Stimulated activated CD4-positive, alpha-beta T cell treated with anti-CD3 and anti-CD28 coated beads, Interleukin-4, amount 100 ng/mL, for 4 hours (primary cell): Measurements from ENCODE around the gene SYT17.

Experiments
- DNase-seq, 2 experiments: peaks; one replicate each; pipeline ENCODE4 v3.0.0-alpha.2; 2020

The SYT17 gene

GRCh38 chr16:19308392-19308791 lies 140.4 kb downstream of the SYT17 start:
- DNase-seq: no peak

GRCh38 chr16:19309178-19309577 lies 141.1 kb downstream of the SYT17 start:
- DNase-seq: no peak

GRCh38 chr16:19314718-19315425 lies 146.8 kb downstream of the SYT17 start:
- DNase-seq: no peak

GRCh38 chr16:19315889-19316433 lies 147.9 kb downstream of the SYT17 start:
- no peak for DNase-seq

GRCh38 chr16:19316846-19317245 lies 148.8 kb downstream of the SYT17 start:
- DNase-seq: no peak
